PFSK-1 (cell line): Measurements from ENCODE around the gene NOXO1.

ENCODE experiments used
- FOXP2 ChIP-seq: optimal IDR thresholded peaks from 2 replicates; pipeline ENCODE3; 2011; ENCODE audit warnings: borderline replicate concordance, control low read depth, inconsistent platforms; ENCODE audit not compliant: insufficient read depth; ENCODE audit errors: extremely low read length, extremely low read depth
- POLR2AphosphoS5 ChIP-seq: IDR thresholded peaks from 2 replicates; pipeline ENCODE4 v1.6.1; 2012; ENCODE audit warnings: low read depth, mild to moderate bottlenecking, control low read depth, low read length, moderate library complexity
- SIN3A ChIP-seq: IDR thresholded peaks from 2 replicates; pipeline ENCODE4 v1.6.1; 2012; ENCODE audit warnings: mild to moderate bottlenecking, low read length, moderate library complexity, borderline replicate concordance; ENCODE audit not compliant: insufficient read depth
- TAF1 ChIP-seq: IDR thresholded peaks from 2 replicates; pipeline ENCODE4 v1.6.1; 2012; ENCODE audit warnings: low read length, control low read depth, borderline replicate concordance; ENCODE audit not compliant: insufficient read depth
- TF ChIP-seq, protein P1 (sequence below), 2 experiments: IDR thresholded peaks; 2 replicates each; pipeline versions ENCODE4 v1.6.1 to v1.8.0; 2011 to 2012; ENCODE audit warnings: low read depth in 2 of 2, low read length in 2 of 2, control low read depth in 1 of 2, inconsistent platforms in 1 of 2, mild to moderate bottlenecking in 1 of 2, moderate library complexity in 1 of 2; ENCODE audit not compliant: insufficient read depth in 1 of 2

NOXO1 gene

DNA sequence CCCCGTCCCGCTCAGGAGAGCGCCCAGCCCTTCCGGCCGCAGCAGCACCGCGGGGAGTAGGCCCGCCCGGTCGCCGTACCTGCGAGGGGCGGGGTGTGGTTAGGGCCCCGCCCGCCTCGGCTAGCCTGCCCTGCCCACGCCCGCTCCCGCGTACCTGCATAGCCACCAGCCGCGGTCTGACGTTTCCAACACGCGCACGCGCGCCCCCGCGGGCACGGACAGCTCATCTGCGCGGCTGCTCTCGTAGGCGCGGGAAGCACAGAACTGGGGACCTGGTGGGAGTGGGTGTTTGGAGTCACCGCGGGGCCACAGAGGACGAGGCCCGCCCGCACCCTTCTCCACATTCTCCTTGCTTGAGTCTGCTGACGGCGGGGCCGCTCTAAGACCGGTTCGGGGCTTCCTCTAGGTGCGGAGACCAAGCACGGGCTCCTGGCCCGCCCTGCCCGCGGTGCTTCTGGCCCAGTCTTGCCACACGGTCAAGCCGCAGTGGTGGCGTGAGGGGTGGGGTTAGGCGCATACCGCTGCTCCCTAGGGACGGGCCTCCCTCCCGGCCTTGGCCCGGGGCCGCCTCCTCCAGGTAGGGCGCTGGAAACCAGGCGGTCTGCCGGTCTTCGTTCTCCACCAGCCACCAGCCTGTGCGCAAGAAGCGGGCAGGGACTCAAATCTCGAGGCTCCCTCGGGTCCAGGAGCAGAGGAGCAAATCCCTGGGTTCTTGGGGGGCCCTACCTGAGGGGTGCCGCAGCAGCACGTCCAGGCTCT is 1.8 kb downstream of the NOXO1 start:
- TF ChIP-seq POLR2AphosphoS5 (no peak), SIN3A (no peak), TAF1 (no peak)

DNA sequence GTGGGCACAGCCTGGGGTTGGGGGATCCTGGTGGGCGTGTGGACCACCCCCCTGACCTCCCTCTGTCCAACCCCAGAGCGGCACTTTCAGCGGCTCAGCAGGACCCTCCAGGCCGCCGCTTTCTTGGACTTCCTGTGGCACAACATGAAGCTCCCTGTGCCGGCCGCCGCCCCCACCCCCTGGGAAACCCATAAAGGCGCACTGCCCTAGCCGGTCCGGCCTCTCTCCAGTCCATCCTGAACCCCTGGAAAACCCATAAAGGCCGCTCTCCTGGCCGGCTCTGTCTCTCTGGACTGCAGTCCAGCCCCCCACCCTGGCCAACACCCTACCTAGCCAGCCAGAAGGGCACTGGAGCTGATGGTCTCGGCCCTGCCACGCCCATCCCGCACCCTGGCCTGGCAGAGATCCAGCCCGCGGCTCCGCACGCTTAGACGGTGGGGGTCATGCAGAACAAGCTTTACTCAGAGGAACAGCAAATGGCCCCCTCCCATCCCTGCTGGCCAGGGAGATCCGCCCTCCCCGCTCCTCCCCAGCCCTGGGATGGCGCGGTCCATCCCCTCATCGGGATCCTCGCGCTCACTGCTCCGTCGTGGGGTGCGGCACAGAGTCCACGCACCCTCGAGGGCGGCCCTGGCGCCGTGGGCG is 2.7 kb downstream of the NOXO1 start:
- TF ChIP-seq FOXP2 (no peak), SIN3A (no peak), POLR2AphosphoS5 (no peak)

DNA sequence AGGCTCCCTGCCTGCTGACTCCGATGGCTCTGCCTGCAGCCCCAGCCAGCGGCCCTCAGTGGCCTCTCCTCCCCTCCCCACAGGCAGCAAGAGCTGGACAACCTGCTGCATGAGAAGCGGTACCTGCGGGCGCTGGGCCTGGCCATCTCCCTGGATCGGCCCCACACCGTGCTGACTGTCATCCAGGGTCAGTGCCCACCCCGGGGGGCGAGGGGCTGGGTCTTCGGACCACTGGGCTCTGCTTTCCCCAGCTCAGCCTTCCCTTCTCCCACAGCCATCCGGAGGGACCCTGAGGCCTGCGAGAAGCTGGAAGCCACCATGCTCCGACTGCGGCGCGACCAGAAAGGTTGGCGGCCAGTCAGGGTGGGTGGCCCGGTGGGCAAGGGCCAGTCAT is 3.4 kb downstream of the NOXO1 start:
- no peak for TF ChIP-seq FOXP2
- TF ChIP-seq SIN3A, result no peak
- TF ChIP-seq, protein P1, sequence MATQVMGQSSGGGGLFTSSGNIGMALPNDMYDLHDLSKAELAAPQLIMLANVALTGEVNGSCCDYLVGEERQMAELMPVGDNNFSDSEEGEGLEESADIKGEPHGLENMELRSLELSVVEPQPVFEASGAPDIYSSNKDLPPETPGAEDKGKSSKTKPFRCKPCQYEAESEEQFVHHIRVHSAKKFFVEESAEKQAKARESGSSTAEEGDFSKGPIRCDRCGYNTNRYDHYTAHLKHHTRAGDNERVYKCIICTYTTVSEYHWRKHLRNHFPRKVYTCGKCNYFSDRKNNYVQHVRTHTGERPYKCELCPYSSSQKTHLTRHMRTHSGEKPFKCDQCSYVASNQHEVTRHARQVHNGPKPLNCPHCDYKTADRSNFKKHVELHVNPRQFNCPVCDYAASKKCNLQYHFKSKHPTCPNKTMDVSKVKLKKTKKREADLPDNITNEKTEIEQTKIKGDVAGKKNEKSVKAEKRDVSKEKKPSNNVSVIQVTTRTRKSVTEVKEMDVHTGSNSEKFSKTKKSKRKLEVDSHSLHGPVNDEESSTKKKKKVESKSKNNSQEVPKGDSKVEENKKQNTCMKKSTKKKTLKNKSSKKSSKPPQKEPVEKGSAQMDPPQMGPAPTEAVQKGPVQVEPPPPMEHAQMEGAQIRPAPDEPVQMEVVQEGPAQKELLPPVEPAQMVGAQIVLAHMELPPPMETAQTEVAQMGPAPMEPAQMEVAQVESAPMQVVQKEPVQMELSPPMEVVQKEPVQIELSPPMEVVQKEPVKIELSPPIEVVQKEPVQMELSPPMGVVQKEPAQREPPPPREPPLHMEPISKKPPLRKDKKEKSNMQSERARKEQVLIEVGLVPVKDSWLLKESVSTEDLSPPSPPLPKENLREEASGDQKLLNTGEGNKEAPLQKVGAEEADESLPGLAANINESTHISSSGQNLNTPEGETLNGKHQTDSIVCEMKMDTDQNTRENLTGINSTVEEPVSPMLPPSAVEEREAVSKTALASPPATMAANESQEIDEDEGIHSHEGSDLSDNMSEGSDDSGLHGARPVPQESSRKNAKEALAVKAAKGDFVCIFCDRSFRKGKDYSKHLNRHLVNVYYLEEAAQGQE (IDR thresholded peaks at IDR 0.05; ENCODE audit: insufficient read depth in 1 of 2, low read depth in 2 of 2, low read length in 2 of 2), result no peak
- no peak for TF ChIP-seq POLR2AphosphoS5
- no peak for TF ChIP-seq TAF1

DNA sequence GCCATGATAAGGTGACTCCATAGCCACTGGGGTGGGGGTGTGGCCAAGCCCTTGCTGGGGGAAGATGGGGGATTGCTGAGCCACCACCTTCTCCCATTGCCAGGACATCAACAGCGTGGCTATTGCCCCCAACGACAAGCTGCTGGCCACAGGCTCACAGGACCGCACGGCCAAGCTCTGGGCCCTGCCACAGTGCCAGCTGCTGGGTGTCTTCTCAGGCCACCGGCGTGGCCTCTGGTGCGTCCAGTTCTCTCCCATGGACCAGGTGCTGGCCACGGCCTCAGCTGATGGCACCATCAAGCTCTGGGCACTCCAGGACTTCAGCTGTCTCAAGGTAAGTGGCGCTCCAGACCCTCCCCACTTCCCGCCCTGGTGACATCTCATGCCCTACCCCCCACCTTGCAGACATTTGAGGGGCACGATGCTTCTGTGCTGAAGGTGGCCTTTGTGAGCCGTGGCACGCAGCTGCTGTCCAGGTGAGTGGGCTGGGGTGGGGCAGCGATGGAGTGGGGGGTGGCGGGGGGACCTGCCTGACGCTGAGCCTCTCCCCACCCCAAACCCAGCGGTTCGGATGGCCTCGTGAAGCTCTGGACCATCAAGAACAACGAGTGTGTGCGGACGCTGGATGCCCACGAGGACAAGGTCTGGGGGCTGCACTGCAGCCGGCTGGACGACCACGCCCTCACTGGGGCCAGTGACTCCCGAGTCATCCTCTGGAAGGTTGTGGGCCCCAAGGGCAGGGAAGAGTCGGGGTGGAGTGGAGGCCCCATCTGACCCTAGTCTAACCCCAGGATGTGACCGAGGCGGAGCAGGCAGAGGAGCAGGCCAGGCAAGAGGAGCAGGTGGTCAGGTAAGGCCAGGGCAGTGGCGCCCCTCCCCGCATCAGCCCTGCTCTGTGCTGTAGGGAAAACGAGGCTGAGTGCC is 4.1 kb downstream of the NOXO1 start:
- TF ChIP-seq POLR2AphosphoS5, result no peak
- no peak for TF ChIP-seq FOXP2
- TF ChIP-seq SIN3A, result no peak
- no peak for TF ChIP-seq TAF1
- TF ChIP-seq, protein P1 (IDR thresholded peaks at IDR 0.05; ENCODE audit: insufficient read depth in 1 of 2, low read depth in 2 of 2, low read length in 2 of 2), result no peak

DNA sequence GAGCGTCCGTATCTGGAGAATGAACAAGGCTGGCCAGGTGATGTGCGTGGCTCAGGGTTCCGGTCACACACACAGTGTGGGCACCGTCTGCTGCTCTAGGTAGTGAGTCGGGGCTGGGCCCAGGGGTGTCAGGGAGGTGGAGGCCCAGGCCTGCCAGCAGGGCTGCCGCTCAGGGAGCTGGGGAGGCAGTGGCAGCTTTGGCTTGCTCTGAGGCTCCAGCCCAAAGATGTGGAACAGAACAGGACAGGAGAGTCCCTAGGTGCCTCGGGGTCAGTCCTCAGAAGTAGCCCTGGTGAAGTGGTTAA is 5.1 kb downstream of the NOXO1 start:
- TF ChIP-seq, protein P1 (IDR thresholded peaks at IDR 0.05; ENCODE audit: insufficient read depth in 1 of 2, low read depth in 2 of 2, low read length in 2 of 2), result no peak
- TF ChIP-seq POLR2AphosphoS5, result no peak
- TF ChIP-seq FOXP2, result no peak
- no peak for TF ChIP-seq TAF1
- no peak for TF ChIP-seq SIN3A

DNA sequence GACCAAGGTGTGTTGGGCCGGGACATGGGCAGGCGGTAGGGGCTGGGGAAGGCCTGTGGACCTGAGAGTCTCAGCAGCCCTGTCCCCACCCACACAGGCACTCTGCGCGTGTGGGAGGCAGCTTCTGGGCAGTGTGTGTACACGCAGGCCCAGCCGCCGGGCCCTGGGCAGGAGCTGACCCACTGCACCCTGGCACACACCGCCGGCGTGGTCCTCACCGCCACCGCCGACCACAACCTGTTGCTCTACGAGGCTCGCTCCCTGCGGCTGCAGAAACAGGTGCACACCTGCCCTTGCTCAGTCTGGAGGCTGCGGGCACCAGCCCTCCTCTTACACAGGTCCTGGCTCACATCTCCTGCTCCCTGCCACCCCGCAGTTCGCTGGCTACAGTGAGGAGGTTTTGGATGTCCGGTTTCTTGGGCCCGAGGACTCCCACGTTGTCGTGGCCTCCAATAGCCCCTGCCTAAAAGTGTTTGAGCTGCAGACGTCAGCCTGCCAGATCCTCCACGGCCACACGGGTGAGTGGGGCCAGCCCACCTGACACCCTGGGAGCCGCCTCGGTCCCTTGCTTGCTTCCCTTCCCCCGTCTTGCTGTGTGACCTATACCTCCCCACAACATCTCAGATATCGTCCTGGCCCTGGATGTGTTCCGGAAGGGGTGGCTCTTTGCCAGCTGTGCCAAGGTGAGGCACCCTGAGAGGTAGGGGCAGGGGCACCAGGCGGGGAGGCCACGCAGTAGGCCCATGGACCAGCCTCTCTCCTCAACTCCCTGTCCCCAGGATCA is 5.6 kb downstream of the NOXO1 start:
- TF ChIP-seq POLR2AphosphoS5 (no peak), TAF1 (no peak)
